Activated B cell treated with CpG ODN at 0.5 μM for 24 hours (primary cell): ENCODE results near the gene ACER2. TPM values are rescaled to one million over a fixed set of nuclear protein-coding genes. Genes with fewer than 3 reads are reported as not detected.

Experiments used
- ATAC-seq: fragments of 200-7000 bp; cut with Tn5 transposase; one replicate; pipeline ENCODE4 v1.10.0; 2021; ENCODE audit warnings: low read depth, mild to moderate bottlenecking, moderate library complexity
- CTCF ChIA-PET: fragments of 350-600 bp; sonication (Branson Sonifier 250); formaldehyde crosslinking; loops from one replicate; lab custom pipeline; 2021; ENCODE audit warnings: antibody characterized with exemption; lab: Charles Lee
- POLR2A ChIA-PET: fragments of 350-600 bp; sonication (Branson Sonifier 250); formaldehyde crosslinking; loops from one replicate; lab custom pipeline; 2021; ENCODE audit warnings: antibody characterized with exemption; lab: Charles Lee
- DNase-seq: peaks from one replicate; pipeline ENCODE4 v3.0.0; 2022
- H3K27ac Mint-ChIP-seq: one replicate; pipeline ENCODE4 v1.8.0; 2020; ENCODE audit warnings: mixed read lengths
- H3K27me3 Mint-ChIP-seq: one replicate; pipeline ENCODE4 v1.8.0; 2021; ENCODE audit warnings: mixed read lengths
- H3K36me3 Mint-ChIP-seq: one replicate; pipeline ENCODE4 v1.8.0; 2021; ENCODE audit warnings: low read depth, mixed read lengths
- H3K4me1 Mint-ChIP-seq: one replicate; pipeline ENCODE4 v1.8.0; 2021; ENCODE audit warnings: mixed read lengths
- H3K4me3 Mint-ChIP-seq: one replicate; pipeline ENCODE4 v1.8.0; 2020; ENCODE audit warnings: mild to moderate bottlenecking, mixed read lengths
- H3K9me3 Mint-ChIP-seq: one replicate; pipeline ENCODE4 v1.8.0; 2020; ENCODE audit warnings: mixed read lengths
- CTCF ChIP-seq: fragments of 200-600 bp; IDR thresholded peaks from one replicate; pipeline ENCODE4 v1.8.0; 2022; ENCODE audit warnings: antibody characterized with exemption, mild to moderate bottlenecking
- intact Hi-C: fragments of 100-400 bp; cut with micrococcal nuclease; formaldehyde crosslinking; loops from one replicate; pipeline ENCODE4 v1.15.1; 2024
- total RNA-seq: library from RNA; stranded (reverse); gene quantifications from 2 replicates; pipeline ENCODE4 v1.2.3, GENCODE V29; 2022

The ACER2 gene
- total RNA-seq, 1 donor from 2014 or later = 1.4 TPM

GRCh38 chr9:19485193-19485592 is 76.4 kb downstream of the ACER2 start:
- ChIA-PET CTCF (interaction anchor here (1.2 kb wide), 1 partner anchor 20 kb away, joined by 4 read pairs; no protein-coding TSS in a partner anchor), POLR2A (no interaction called here)
- Mint-ChIP-seq H3K27me3 (peaks cover 3% of the 10 kb centered on the region), H3K9me3 (no peaks in the 10 kb centered on the region), H3K4me3 (no peak overlapping the region), H3K27ac (no peak overlapping the region), H3K4me1 (no peaks in the 10 kb centered on the region), H3K36me3 (no peaks in the 10 kb centered on the region)
- DNase-seq (no peak), ATAC-seq (no peak)
- intact Hi-C loops = no loop called here
- TF ChIP-seq CTCF = no peak

- CTCF ChIA-PET = interaction anchor here (1.0 kb wide), 1 partner anchor 22 kb away, joined by 3 read pairs; no protein-coding TSS in a partner anchor
- POLR2A ChIA-PET = no interaction called here
- H3K27ac Mint-ChIP-seq = no peak overlapping the region
- H3K36me3 Mint-ChIP-seq = no peaks in the 10 kb centered on the region
- H3K4me3 Mint-ChIP-seq = no peak overlapping the region
- DNase-seq = no peak
- intact Hi-C loops = no loop called here
- H3K9me3 Mint-ChIP-seq = no peaks in the 10 kb centered on the region
- H3K4me1 Mint-ChIP-seq = no peaks in the 10 kb centered on the region
- no peak for TF ChIP-seq CTCF
- ATAC-seq = no peak
- H3K27me3 Mint-ChIP-seq = peaks cover 3% of the 10 kb centered on the region
Observed at GRCh38 chr9:19486803-19487202, 78.0 kb downstream of the ACER2 start.

- Mint-ChIP-seq H3K4me3 (no peak overlapping the region), H3K9me3 (no peaks in the 10 kb centered on the region), H3K4me1 (peaks cover 8% of the 10 kb centered on the region), H3K27ac (no peak overlapping the region), H3K27me3 (peaks cover 12% of the 10 kb centered on the region), H3K36me3 (no peaks in the 10 kb centered on the region)
- no peak for DNase-seq
- intact Hi-C loops = no loop called here
- POLR2A ChIA-PET = no interaction called here
- no peak for ATAC-seq
- CTCF ChIA-PET = interaction anchor here (1.4 kb wide), 1 partner anchor 24 kb away, joined by 4 read pairs; no protein-coding TSS in a partner anchor
- no peak for TF ChIP-seq CTCF
Observed at GRCh38 chr9:19488721-19489120, 79.9 kb downstream of the ACER2 start.

- Mint-ChIP-seq H3K27ac (no peak overlapping the region), H3K4me3 (no peak overlapping the region), H3K9me3 (no peaks in the 10 kb centered on the region), H3K4me1 (peaks cover 8% of the 10 kb centered on the region), H3K36me3 (no peaks in the 10 kb centered on the region), H3K27me3 (peaks cover 10% of the 10 kb centered on the region)
- ChIA-PET POLR2A (no interaction called here), CTCF (no interaction called here)
- DNase-seq = no peak
- no peak for ATAC-seq
- intact Hi-C loops = no loop called here
- no peak for TF ChIP-seq CTCF
Observed at GRCh38 chr9:19490269-19490668, 81.5 kb downstream of the ACER2 start.

GRCh38 chr9:19490828-19491227 is 82.0 kb downstream of the ACER2 start:
- DNase-seq (no peak), ATAC-seq (no peak)
- Mint-ChIP-seq H3K27ac (no peak overlapping the region), H3K27me3 (peaks cover 10% of the 10 kb centered on the region), H3K4me3 (no peak overlapping the region), H3K4me1 (peaks cover 8% of the 10 kb centered on the region), H3K9me3 (no peaks in the 10 kb centered on the region), H3K36me3 (no peaks in the 10 kb centered on the region)
- intact Hi-C loops = no loop called here
- TF ChIP-seq CTCF = no peak
- POLR2A ChIA-PET = no interaction called here
- CTCF ChIA-PET = no interaction called here
